Measurements from ENCODE around the gene GAL3ST1.
"Not testable (repeated sequence)": the region's sequence is repeated elsewhere in the genome, so short reads cannot be mapped to it uniquely, and the experiment has no call there.

Gene GAL3ST1

DNA sequence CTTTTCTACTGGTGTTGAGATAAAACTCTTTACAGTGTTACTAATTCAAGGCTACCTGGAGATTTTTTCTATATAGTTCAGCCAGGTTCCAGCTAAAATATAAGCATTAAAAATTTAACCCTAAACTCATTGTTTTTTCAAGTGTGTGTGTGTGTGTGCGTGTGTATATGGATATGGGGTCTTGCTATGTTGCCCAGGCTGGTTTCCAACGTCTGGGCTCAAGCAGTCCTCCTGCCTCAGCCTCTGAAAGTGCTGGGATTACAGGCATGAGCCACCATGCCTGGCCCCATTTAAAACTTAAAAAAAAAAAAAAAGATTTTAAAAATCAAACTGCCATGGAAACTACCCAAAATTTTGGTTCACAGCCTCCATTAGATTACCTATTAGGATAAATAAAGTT lies 21.7 kb upstream of the GAL3ST1 start:
- DNase-seq: no peak

DNA sequence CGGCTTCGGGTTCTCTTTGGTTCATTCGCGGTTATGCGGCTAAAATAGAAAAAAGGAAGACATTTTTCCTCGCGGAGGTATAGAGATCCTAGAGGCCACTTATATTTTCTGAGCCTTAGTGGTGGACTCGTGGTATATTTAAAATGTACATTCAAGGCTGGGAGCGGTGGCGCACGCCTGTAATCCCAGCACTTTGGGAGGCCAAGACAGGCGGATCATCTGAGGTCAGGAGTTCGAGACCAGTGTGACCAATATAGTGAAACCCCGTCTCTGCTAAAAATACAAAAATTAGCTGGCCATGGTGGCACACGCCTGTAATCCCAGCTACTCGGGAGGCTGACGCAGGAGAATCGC lies 17.9 kb upstream of the GAL3ST1 start:
- DNase-seq: not testable (repeated sequence)

DNA sequence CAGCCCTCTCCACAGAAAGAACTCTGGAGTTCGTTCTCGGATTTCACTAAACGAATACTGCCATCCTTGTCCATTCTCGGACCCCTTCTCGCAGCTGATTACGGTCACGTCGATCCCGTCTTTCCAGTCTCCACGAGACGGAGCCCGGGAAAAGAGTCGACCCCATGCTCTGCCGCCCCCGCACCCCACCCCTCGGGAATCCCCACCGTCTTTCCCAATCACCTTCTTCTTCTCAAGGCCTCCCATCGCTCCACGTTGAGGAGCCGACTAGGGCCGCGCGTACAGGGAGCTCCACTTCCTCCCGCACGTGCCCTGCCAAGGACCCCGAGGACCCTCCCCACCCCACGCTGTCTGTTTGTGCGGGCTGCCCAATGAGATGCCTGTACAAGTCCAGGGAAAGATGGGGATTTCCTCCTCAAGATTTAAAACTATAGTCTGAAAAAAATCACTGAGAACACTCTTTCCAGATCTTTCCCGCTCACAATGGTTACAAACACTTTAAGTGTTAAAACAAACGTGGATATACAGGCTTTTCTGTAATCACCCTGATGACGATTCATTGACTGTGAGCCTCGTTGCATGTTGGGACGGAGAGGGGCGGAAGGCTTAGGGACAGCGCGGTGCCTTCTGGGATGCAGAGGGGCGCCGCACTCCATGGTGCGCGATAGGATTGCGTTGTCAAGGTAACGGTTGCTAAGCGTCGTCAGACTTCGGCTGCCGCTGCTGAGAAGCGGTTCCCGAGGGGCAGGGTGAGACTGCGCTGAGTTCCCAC lies 17.3 kb upstream of the GAL3ST1 start, which contains the start of gene PES1:
TSS of gene PES1 (minus strand) at position 323 of the 772 bp plus-strand sequence. CDS start at position 246, 77 bp downstream.
- peak; percentile 99 for DNase-seq

DNA sequence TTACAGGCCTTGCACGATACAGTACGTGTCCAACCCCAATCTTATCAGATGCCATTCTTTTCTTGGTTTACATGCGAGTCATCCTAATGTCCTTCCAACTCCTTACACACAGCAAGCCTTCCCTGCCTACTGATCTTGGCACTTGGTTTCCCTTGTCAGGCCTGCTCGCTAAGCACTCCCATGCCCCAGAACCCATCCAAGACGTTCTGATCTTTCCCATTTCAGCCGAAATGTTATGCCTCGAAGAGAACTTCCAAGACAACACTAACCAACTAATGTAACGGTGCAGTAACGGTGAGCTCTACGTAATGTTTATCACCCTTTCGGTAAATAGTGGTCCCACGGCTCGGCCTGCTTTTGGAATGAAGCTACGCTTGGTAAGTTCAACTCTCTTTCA lies 16.7 kb upstream of the GAL3ST1 start:
- DNase-seq: peak; percentile 21

DNA sequence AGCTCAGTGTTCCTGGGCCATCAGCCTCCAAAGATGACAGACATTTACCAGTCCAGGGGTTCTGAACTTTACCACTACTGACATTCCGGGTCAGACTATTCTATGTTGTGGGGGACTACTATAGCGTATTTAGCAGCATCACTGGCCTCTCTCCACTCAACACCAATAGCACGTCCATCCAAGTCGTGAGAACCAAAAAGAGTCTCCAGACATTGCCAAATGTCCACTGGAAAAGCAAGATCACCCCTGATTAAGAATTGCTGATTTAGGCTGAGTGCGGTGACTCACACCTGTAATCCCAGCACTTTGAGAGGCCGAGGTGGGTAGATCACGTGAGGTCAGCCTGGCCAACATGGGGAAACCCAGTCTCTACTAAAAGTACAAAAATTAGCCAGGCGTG lies 11.9 kb upstream of the GAL3ST1 start:
- no peak for DNase-seq

DNA sequence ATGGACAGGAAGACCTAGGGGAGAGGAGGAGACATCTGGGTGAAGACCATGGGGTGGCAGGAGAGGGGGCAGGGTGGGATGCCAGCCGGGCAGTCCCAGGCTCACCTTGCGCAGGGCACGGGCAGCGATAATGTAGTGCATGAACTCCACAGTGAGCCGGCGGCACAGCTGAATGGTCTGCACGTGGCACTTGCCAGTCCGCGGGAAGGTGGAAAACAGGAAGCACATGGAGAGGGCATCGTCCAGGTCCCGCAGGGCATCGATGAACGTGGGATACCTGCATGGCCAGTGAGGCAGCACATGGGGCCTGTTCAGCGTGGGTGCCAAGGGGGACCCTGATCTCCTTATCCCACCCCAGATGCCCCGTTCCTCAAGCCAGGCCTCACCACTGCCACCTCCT lies 10.0 kb upstream of the GAL3ST1 start:
- no peak for DNase-seq

DNA sequence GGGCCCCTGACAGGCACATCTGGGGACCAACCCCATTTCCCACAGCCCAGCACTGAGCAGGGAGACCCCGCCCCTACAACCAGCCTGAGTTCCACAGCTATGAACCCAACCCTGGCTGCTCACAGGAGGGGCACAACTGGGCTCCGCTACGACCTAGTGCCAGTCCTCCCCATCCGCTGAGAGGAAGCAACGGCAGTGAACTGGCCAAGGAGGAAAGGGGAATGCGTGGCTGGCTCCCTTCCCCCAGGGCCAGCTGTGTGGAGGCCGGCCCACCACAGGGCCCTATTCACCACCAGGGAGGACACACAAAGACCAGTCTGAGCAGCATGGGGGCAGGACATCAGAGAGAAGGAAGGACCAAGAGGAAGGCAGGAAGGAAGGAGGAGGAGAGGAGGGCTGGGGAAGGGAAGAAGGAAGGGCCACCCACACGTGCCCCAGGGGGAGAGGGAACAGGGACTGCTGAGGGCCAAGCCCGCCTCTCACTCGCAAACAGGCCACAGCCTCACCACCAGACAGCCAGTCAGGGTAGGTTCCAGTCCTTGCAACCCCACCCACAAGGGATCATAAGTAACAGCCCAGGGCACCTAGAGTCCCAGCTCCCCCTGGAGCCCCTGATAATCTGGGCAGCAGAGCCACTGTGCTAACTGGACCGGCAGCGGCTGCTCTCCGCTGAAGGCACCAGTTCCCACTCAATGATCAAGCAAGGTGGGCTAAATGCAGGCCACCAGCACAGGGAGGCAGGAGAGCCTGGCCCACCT lies 8.5 kb upstream of the GAL3ST1 start:
- DNase-seq: no peak

DNA sequence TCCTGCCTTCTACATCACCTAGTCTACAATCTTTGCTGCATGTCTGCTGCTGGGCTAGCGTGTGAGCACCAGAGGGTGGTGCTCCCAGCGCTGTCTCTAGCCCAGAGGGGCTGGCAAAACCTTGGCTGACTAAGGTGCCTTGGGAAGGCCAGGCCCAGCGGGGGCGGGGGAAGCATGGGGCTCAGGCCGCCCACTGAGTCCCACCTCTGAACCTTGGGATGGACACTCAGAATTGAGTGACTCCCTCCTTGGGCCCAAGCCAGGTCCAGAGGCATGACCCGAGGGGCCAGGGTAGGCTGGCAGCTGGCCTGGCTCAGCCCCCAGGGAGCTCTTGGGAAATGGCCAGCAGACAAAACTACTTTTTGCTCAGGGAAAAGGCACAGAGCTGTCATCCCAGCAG lies 7.6 kb upstream of the GAL3ST1 start:
- no peak for DNase-seq

DNA sequence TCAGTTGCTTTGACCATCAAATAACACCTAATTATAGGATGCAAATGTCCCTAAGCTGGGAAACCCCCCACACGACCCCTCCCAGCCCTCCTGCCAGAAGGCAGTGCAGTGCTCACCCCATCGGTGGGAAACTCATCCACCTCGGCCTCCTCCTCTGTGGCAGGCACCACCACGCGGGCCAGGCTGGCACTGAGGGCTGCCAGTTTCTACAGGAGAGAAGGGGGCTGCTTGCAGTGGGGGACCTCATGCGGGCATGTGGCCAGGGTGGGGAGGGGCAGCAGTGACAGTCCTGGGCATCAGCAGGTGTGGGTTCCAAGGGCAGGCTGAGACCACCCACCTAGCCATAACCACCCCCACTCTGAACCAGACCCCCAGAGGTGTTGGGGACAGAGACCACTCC lies 6.4 kb upstream of the GAL3ST1 start:
- DNase-seq: no peak

DNA sequence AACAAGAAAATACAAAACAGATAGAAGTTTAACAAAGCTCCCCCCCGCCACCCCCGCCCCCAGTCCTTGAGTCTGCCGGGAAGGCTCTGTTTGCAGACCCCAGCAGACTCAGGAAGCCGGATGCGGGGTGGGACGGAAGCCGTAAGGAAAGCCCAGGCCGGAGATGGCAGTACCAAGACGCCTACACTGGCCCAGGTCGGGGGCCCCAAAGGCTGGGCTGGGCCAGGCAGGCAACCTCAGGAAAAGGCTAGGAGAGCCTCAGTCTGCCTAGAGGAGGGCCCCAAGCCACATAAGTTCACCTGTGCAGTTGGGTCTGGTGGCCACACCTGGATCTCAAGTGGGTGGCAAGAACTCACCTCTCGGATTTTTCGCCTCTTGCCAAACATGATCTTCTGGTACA lies 4.0 kb upstream of the GAL3ST1 start:
- DNase-seq: no peak

DNA sequence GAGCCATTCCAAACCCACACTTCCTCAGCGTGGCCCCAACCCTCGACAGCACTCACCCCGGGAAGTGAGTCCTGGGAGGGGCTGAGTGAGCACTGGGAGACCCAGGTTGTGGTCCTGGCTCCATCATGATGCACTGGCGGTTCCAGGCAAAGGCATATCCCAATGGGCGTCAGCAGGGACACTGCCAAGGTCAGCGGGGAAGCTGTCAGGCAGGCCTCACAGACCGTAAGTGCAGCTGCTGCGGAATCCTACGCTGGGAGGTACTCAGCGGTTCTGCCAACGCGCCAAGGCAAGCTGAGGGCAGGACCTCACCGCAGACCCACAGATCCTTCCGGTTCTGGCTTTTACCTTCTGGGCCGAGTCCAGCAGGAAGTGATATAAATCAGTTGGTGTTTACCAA lies 1.4 kb upstream of the GAL3ST1 start:
- no peak for DNase-seq

DNA sequence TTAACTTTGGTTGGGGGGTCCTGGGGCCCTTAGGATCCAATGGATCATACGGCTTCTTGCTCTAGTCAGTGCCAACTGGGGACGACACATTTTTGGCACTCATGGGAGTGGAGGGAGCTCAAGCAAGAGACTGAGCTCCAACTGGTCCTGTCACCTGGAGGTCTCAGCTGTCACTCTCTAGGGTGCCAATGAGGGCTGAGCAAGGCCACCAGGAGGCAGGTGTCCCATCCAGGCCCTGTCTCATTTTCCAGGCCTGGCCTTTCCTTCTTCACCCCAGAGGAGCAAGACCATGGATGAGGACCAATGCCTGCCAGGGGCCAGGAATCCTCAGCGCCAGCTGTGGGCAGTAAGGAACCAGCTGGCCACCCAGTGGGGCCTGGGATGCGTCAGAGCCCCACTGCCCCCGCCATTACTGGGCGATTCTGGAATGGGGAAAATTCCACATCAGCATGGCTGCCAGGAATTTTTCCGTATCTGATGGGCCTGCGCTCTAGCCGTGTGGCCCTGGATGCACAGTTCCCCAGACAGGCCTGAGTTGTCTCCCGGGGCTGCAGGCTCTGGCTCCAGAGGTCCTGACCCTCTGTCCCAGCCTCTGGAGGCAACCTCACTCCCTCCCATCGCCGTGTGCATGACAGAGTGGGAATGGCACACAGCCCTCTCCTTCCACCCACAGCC lies 669 bp upstream of the GAL3ST1 start:
- peak; percentile 18 for DNase-seq

DNA sequence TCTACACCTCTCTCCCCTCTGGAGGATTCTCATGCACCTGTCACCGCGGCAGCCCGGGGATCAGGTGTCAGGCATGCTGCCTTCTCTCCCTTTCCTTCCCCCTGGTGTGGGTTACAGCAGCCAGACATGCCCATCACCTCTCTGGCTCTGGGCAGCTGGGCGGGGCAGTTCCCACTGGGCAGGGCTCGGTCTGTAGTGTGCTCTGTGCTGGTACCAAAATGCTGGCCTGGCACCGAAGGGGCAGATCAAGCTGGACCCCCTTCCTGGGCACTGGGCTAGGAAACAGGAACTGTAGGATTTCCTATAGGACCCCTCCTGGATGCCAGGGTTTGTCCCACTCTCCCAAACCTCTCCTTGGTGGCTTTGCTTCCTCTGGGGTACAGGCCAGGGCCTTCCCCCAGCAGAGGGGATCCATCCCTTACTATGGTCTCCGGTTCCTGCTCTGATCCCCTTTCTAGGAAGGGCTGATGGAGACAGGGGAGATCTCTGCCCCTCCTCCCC lies 821 bp downstream of the GAL3ST1 start:
- DNase-seq: no peak

DNA sequence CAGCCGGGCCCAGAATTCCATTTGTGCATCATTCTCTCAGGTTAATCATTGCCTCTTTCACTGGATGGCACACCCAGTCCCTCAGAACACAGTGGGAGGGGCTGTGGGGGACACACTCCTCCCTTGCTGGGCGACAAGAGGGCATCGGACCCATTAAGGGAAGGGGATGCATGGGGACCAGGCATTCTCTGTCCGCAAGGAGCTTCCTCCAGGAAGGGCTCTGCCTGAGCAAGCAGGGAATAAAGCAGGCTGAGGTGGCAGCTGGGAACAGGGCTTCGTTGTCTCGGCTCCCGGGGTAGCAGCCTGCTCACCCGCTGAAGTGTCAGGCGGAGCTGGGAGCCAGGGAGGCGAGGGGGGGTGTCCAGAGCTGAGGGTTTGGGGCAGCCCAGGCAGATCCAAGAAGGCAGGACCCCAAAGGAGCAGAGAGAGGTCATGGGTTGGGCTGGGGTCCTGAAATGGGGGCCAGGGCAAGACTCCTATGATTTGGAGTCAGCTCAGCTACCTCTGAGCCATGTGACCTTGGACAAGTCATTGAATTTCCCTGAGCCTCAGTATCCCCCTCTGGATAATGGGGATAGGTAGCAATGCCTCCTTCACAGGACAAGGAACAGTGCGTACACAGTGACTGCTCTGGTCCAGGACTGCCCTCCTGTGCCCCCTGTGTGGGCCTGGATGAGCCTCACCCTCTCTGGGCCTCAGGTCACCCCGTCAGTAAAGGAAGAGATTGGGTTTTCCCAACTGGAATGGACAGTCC lies 1.4 kb downstream of the GAL3ST1 start:
- DNase-seq: no peak

DNA sequence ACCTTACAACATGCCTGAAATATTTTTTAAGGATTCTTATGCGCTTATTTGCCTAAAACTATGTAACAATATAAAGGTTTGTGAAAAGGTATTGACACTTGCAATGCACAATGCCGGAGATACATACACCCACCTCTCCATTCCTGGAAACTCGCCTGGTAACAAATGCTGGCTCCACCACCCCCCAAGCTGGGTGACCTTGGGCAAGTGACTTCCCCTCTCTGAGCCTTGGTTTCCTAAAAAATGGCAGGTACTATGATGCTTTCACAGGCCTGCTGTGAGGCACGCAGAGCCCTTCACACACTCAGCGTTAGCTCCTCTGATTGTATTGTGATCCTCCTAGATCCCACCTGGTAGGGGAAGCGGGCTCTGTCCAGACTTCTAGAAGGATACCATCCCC lies 2.3 kb downstream of the GAL3ST1 start:
- DNase-seq: no peak

DNA sequence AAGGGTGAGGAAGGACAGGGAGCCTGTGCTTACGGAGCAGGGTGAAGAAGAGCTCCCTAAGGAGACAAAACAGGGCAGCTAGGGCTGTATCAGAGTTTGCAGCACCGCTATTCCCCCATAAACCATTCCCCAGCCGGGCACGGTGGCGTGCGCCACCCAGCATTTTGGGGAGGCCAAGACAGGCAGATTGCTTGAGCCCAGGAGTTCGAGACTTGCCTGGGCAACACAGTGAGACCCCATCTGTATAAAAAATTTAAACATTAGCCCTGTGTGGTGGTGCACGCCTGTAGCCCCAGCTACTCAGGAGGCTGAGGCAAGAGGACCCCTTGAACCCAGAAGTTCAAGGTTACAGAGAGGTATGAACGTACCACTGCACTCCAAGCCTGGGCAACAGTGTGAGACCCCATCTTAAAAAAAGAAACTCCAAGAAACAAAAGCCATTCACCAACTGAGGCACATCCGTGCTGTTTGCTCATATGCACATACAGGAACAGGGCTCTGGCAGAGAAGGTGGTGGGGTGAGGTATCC lies 4.7 kb downstream of the GAL3ST1 start:
- DNase-seq: no peak

DNA sequence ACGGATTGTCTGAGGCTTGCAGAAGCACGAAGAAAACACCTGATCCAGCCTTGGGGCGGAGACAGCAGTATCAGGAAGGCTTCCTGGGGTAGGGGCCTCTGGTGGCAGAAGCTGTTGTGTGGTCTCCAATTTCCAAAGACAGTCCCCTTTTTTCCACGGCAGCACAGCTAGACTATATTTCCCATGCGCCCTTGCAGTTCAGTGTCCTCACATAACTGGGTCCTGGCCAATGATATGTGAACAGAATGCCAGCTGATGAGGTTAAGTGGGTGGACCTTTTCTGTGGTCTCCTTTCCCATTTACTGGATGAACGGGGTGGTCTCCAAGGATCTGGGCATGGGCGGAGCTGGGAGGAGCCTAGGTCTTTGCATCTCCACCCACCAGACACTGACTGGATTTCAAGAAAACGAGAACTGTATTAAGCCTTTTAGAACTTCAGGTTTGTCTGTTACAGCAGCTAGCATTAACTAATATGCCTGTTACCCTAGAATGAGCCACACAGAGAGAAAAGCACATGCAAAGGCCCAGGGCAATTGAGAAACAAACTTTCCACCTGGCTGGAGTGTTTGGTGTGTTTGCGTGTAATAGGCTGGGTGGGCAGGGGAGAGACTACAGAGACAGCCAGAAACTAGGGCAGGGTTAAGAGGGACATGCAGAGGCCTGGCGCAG lies 6.2 kb downstream of the GAL3ST1 start:
- no peak for DNase-seq

DNA sequence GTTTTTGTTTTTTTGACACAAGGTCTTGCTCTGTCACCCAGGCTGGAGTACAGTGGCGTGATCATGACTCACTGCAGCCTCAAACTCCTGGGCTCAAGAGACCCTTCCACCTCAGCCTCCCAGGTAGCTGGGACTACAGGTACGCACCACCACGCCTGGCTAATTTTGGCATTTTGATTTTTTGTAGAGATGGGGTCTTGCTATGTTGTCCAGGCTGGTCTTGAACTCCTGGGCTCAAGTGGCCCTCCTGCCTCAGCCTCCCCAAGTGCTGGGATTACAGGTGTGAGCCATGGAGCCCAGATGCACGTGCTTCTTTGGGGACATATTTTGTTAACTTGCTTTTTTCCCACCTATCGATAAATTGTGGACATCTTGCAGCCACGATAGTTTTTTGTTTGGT lies 7.2 kb downstream of the GAL3ST1 start:
- not testable (repeated sequence) for DNase-seq

DNA sequence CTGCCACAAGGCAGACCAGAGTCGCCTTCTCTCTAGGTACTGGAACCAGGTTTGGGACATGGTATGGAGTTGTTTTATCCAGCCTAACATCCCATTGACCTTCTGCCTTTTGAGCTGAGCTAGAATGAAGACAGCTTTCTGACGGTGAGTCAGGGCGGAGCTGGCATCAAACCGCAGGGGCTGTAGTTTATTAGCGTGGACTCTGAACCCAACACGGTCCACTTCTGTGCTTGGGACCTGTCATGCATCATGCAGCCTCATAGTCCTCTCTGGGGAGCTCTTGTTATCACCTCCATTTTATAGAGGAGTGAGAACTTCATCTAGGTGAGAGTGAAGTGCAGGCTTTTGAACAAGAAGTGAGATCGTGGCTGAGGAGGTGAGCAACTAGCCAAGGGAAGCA lies 8.3 kb downstream of the GAL3ST1 start:
- no peak for DNase-seq

DNA sequence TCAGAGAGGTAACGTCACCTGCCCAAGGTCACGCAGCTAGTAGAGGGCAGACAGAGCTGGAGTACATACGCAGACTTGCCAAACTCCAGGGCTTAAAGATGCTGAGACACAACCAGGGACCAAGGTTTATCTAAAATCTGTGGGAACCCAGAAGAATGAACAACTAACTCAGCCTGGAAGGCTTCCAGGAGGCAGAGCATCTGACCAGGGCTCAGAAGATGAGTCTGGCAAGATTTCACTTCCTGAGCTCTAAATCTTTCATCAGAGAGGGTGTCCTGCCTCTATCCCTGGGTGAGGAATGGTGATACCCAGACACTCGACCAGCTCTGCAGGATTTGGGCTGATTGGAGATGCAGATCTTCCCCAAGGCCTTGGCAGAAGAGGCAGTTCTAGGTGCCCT lies 9.1 kb downstream of the GAL3ST1 start:
- no peak for DNase-seq

DNA sequence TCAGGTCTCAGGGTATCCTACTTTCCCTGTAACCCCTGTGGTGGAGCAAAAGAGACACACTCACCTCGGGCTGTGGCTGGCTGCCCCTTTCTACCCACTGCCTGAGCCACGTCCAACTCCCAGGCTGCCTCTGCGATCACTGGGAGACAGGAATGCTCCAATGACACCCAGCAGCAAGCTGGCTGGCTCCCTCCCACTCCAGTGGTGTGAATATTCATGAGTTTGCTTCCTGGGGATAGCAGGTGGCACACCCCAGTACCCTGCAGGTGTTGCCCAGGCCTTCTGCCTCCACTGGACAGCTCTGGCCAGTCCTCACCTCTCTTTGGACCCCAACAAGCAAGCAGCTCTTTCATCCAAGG lies 9.7 kb downstream of the GAL3ST1 start:
- DNase-seq: no peak

DNA sequence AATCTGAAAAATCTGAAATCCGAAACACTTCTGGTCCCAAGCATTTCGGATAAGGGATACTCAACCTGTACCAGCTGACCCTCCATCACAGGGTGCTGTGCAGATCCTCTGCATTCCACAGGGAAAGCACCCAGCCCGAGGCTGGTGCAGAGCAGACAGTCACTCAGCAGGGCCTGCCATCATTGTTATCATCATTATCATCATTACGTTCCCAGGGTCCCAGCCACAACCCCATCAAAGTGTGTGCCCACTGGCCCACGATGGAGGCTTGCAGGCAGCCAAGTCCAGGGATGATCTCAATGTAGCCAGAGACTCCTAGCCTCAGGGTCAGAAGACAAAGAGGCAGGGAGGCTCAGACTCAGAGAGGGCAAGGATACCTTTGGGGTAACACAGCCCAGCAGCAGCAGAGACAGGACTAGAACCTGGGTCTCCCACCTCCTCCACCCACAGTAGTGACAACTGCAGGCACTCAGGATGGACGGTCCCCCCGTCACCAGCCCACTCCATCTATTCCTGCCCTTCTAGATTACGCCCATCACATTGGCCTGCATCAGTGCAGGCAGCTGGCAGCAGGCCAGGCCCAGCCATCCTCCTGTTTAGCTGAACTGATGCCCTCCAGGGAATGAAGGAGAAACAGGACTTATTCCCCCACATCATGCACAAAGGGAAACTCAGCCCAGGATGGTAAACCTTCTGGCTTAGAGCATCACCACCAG lies 10.3 kb downstream of the GAL3ST1 start:
- DNase-seq: no peak

All from fibroblast of skin of right biceps (primary cell).